Activated CD8-positive, alpha-beta memory T cell treated with anti-CD3 and anti-CD28 coated beads, Interleukin-2, amount 50 U/mL, for 1 hour (primary cell): ENCODE measurements around the gene ABLIM2.

Experiments used
- DNase-seq: peaks from one replicate; pipeline ENCODE4 v3.0.0-alpha.2; 2020; ENCODE audit errors: extremely low read depth

The ABLIM2 gene

DNA sequence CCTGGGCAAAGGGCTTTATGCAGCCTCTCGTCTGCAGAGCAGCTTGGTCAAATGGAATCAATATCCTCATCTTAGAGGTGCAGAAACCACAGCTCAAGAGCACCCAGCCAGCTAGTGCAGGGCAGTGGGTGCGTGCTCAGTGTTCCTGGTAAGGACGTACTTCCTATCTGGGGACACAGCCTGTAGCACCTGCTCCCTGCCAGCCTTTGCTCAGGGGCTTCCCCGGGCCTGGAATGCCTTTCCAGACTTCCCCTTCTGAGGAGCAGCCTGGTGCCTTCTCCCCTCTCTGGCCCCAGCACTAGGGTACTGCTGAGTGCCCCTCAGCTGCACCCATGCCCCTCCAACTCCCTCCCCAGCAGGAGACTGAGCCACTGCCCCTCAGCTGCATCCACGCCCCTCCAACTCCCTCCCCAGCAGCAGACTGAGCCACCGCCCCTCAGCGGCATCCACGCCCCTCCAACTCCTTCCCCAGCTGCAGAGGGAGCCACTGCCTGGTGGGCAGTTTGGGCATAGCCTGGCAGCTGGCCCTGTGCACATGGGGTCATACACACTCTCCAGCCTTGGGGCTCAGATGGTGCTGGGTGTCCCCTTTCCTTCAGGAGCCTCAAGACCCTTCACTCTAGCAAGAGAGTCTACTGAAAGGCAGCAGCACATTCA lies 176.7 kb downstream of the ABLIM2 start:
- DNase-seq, result no peak

GRCh38 chr4:7980036-7980435 lies 178.6 kb downstream of the ABLIM2 start:
- no peak for DNase-seq

- DNase-seq, result no peak
These were observed 179.0 kb downstream of the ABLIM2 start for GRCh38 chr4:7979652-7979968.

- DNase-seq, result no peak
These were observed 179.5 kb downstream of the ABLIM2 start for GRCh38 chr4:7978907-7979651.

GRCh38 chr4:7978489-7978888 lies 180.1 kb downstream of the ABLIM2 start:
- no peak for DNase-seq

- DNase-seq, result no peak
These were observed 182.0 kb downstream of the ABLIM2 start for GRCh38 chr4:7976634-7977033.

DNA sequence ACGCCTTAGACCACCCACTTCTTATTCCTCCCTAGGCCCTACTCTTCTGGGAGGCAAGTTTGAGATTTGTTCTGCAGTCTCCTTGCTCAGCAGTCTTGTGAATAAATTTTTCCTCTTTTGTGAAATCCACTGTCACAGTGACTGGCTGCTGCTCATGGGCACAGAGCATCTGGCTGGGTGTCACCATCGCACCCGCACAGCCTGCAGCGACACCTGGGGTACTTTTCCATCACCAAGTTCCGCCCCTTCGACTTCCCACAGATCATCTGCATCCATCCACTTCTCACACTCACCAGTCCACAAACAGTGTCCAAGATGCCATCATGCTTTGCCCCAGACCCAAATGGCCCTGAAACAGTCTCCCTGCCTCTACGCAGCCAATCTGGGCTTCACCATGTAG lies 182.6 kb downstream of the ABLIM2 start:
- DNase-seq, result no peak

- no peak for DNase-seq
These were observed 184.2 kb downstream of the ABLIM2 start for GRCh38 chr4:7974425-7974824.

DNA sequence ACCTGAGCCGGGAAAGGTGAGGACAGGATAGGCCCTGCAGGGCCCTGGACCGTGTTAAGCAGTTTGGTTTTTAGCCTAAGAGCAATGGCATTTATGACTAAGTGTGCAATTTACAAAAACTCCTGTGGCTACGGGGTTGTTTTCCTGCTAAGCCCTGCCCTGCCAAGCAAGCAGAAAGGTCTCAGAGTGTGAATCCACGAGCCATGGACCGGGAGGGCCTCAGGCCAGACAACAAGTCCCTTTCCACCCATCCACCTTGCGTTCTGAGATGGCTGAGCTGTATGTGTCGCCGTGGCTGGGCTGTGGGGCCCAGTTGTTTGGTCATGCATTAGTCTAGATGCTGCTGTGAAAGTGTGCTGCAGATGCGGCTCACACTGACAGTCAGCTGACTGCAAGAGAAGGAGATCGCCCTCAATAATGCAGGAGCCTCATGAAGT lies 185.1 kb downstream of the ABLIM2 start:
- DNase-seq, result no peak

- DNase-seq, result no peak
These were observed 186.6 kb downstream of the ABLIM2 start for GRCh38 chr4:7971881-7972500.

DNA sequence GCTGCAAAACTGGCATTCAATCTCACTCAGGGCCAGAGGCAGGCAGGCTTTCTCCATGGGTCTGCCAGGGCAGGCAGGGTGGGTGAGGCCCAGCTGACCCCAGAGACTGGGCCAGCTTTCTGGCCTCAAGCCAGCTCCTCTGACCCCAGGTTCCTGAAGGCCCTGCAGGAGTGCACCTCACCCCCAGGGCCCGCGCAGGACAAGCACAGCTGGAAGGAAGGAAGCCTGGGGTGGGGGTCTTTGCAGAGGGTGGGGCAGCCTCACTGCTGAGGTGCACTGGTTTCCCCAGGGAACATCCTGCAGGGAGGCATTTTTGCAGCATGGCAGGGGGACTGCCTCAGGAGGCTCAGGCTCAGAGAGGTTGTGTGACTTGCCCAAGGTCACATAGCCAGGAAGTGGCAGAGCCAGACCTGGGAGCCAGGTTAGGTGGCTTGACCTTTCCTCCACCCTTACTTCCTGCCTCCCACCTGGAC lies 187.4 kb downstream of the ABLIM2 start:
- no peak for DNase-seq

GRCh38 chr4:7970361-7970946 lies 188.2 kb downstream of the ABLIM2 start:
- DNase-seq, result no peak

- no peak for DNase-seq
These were observed 190.2 kb downstream of the ABLIM2 start for GRCh38 chr4:7968262-7968896.

GRCh38 chr4:7967501-7968261 lies 190.9 kb downstream of the ABLIM2 start:
- no peak for DNase-seq

- no peak for DNase-seq
These were observed 191.6 kb downstream of the ABLIM2 start for GRCh38 chr4:7967063-7967440.

- no peak for DNase-seq
These were observed 192.1 kb downstream of the ABLIM2 start for GRCh38 chr4:7966281-7967062.

DNA sequence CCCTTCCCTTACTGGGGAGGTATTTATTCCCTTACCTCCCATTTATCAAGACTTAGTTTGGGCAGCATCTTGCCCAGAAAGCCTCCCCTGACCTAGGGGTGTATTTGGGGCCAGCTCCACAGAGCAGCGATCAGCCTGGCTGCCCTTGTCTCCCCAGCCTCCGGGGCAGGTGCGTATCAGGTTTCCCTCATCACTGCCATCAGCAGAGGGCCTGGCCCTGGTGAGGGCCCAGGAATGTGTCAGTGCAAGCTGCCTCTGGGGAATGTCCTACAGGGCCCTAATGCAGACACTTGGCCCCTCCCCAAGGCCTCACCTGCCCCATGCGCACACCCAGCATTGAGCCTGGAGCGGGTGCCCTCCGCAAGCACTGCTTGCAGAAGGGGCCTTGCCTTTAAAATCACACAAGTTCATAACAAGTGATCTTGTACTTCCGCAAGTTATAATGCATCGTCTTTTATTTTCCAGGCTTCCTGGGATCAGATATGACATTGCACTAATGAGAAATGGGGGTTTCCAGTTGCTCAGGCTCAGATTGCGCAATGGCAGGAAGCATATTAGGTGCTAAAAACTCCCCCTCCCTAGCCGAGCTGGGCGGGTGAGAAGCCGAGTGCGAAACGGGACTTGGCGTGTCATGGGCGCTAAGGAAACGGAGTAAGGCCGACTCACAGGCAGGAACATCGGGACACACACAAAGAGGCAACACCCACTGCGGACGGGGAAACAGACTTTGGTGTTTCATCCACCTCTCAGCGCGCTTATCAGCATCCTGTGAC lies 193.5 kb downstream of the ABLIM2 start:
- DNase-seq, result no peak

DNA sequence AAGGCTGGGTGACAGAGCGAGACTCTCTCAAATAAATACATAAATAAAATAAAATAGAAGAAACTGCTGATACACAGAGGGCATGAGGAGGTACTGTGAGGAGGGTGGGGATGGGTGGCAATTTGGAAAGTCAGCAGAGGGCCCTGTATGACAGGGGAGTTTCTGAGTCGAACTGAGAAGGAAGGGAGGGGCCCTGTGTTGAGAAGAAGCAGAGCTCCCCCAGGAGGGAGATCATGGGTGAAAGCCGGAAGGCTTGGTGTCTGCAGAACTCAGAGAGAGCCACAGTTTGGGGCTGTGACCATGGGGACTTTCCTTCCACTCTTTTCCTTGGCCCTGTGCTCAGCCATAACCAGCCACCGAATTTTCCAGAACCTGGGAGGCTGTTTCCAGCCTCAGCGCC lies 194.2 kb downstream of the ABLIM2 start:
- no peak for DNase-seq

GRCh38 chr4:7963691-7964090 lies 194.9 kb downstream of the ABLIM2 start:
- DNase-seq, result no peak
